DND-41 (cell line): Measurements from ENCODE around the gene FTH1.

Experiments used
- ATAC-seq: fragments of 200-7000 bp; cut with Tn5 transposase; 3 replicates; pipeline ENCODE4 v1.9.1; 2021; ENCODE audit warnings: low read depth; ENCODE audit not compliant: insufficient read depth
- DNase-seq: peaks from one replicate; pipeline ENCODE4 v3.0.0-alpha.2; 2020
- H2AFZ ChIP-seq: 2 replicates; pipeline ENCODE4 v1.6.0; 2012; ENCODE audit warnings: low read depth, low read length
- H3K27ac ChIP-seq: 2 replicates; pipeline ENCODE4 v1.5.1; 2012; ENCODE audit warnings: low read length, inconsistent platforms
- H3K27me3 ChIP-seq: fragments of 200-600 bp; sonication (generic); 2 replicates; pipeline ENCODE4 v1.6.0; 2012; ENCODE audit warnings: low read length, mild to moderate bottlenecking, inconsistent platforms; ENCODE audit not compliant: insufficient read depth, poor library complexity
- H3K36me3 ChIP-seq: 2 replicates; pipeline ENCODE4 v1.5.1; 2012; ENCODE audit warnings: low read length, inconsistent platforms; ENCODE audit not compliant: insufficient read depth
- H3K4me1 ChIP-seq: 2 replicates; pipeline ENCODE4 v1.5.1; 2012; ENCODE audit warnings: mild to moderate bottlenecking, low read length; ENCODE audit not compliant: insufficient read depth
- H3K4me2 ChIP-seq: 2 replicates; pipeline ENCODE4 v1.6.0; 2012; ENCODE audit warnings: mild to moderate bottlenecking, moderate library complexity, low read length, inconsistent platforms; ENCODE audit not compliant: insufficient read depth
- H3K4me3 ChIP-seq, 2 experiments: fragments of 200-600 bp in 1 of 2; shearing (Covaris generic) in 1 of 2; 2 replicates each; pipeline ENCODE4 v1.5.1; 2012 to 2016; ENCODE audit warnings: inconsistent platforms in 2 of 2, low read length in 2 of 2, mild to moderate bottlenecking in 2 of 2, low read depth in 1 of 2, moderate library complexity in 1 of 2
- H3K79me2 ChIP-seq: 2 replicates; pipeline ENCODE4 v1.6.0; 2012; ENCODE audit warnings: low read length, inconsistent platforms; ENCODE audit not compliant: insufficient read depth
- H3K9ac ChIP-seq: 2 replicates; pipeline ENCODE4 v1.6.0; 2012; ENCODE audit warnings: low read depth, mild to moderate bottlenecking, inconsistent platforms, low read length, moderate library complexity
- H3K9me3 ChIP-seq: 2 replicates; pipeline ENCODE4 v1.5.1; 2012; ENCODE audit warnings: low read length, moderate library complexity, mild to moderate bottlenecking, inconsistent platforms; ENCODE audit not compliant: insufficient read depth, severe bottlenecking
- H4K20me1 ChIP-seq: 2 replicates; pipeline ENCODE4 v1.6.0; 2012; ENCODE audit warnings: low read length; ENCODE audit not compliant: insufficient read depth
- EZH2 ChIP-seq: IDR thresholded peaks from 3 replicates; pipeline ENCODE4 v1.6.1; 2012; ENCODE audit warnings: borderline replicate concordance, low read depth, mild to moderate bottlenecking, moderate library complexity, low read length, inconsistent platforms; ENCODE audit not compliant: severe bottlenecking
- TF ChIP-seq, protein P1 (sequence below): IDR thresholded peaks from 2 replicates; pipeline ENCODE4 v1.5.1; 2012; ENCODE audit warnings: borderline replicate concordance, low read length, moderate library complexity, mild to moderate bottlenecking; ENCODE audit not compliant: poor library complexity, severe bottlenecking; ENCODE audit errors: extremely low read depth

FTH1 gene

DNA sequence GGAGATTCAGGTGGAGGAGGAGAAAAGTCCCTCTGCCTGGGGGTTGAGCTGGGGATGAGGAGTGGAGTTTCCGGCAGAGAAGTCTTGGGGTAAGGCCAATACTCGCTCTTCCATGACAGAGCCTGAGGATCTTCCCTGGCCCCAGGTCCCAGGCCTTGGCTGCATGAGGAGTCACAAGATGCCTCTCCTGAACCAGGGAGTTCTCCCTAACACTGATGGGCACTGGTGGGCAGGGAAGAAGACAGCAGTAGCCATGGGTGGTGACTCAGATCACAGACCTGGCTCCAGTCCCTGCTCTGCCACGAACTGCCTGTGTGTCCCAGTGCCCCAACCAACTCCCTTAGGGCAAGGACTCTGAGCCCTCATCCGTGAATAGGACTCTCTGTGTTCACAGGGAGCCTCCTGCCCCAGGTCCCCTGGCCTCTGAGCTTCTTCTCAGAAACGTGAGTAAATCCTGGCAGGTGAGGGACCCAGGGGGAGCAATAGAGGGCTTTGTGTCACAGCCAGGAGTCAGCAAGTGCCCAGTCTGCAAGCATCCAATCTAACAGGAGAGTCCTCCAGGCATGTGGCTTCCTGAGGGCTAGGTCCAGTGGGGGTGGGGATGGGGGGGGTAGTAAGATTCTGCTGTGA is 45.5 kb upstream of the FTH1 start:
- Histone ChIP-seq H3K27ac (no peak overlapping the region), H3K9ac (no peak overlapping the region), H3K4me3 (no peak overlapping the region), H3K9me3 (no peaks in the 10 kb centered on the region), H3K36me3 (no peaks in the 10 kb centered on the region), H4K20me1 (no peaks in the 10 kb centered on the region), H3K4me1 (no peaks in the 10 kb centered on the region), H3K79me2 (no peaks in the 10 kb centered on the region), H3K4me2 (no peak overlapping the region), H3K27me3 (no peaks in the 10 kb centered on the region), H2AFZ (no peak overlapping the region)
- TF ChIP-seq, protein P1, sequence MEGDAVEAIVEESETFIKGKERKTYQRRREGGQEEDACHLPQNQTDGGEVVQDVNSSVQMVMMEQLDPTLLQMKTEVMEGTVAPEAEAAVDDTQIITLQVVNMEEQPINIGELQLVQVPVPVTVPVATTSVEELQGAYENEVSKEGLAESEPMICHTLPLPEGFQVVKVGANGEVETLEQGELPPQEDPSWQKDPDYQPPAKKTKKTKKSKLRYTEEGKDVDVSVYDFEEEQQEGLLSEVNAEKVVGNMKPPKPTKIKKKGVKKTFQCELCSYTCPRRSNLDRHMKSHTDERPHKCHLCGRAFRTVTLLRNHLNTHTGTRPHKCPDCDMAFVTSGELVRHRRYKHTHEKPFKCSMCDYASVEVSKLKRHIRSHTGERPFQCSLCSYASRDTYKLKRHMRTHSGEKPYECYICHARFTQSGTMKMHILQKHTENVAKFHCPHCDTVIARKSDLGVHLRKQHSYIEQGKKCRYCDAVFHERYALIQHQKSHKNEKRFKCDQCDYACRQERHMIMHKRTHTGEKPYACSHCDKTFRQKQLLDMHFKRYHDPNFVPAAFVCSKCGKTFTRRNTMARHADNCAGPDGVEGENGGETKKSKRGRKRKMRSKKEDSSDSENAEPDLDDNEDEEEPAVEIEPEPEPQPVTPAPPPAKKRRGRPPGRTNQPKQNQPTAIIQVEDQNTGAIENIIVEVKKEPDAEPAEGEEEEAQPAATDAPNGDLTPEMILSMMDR = no peak
- TF ChIP-seq EZH2 = no peak
- DNase-seq = no peak
- no peak for ATAC-seq

DNA sequence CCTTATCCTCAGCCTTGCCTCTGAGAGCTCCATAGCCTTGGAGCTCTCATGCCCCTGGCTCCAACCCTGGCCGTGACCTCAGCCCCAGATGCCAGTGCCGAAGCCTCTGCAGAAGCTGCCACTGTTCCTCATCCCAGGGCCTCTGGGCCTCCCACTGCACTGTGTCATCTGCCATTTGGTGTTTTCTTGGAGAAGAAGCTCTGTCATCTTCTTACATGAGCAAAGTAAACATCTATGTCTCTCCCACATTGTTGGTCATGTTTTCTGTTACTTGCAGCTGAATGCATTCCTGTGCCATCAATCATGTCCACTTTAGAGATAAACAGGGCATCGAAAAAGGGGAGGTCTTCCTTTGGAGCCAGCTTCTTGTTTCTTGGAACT is 45.0 kb upstream of the FTH1 start:
- Histone ChIP-seq H3K79me2 (no peaks in the 10 kb centered on the region), H3K4me1 (no peaks in the 10 kb centered on the region), H3K9ac (no peak overlapping the region), H3K36me3 (no peaks in the 10 kb centered on the region), H3K4me3 (no peak overlapping the region), H2AFZ (no peak overlapping the region), H3K27ac (no peak overlapping the region), H3K9me3 (no peaks in the 10 kb centered on the region), H3K4me2 (no peak overlapping the region), H3K27me3 (no peaks in the 10 kb centered on the region), H4K20me1 (no peaks in the 10 kb centered on the region)
- DNase-seq (no peak), ATAC-seq (no peak)
- TF ChIP-seq, protein P1 = no peak
- no peak for TF ChIP-seq EZH2

DNA sequence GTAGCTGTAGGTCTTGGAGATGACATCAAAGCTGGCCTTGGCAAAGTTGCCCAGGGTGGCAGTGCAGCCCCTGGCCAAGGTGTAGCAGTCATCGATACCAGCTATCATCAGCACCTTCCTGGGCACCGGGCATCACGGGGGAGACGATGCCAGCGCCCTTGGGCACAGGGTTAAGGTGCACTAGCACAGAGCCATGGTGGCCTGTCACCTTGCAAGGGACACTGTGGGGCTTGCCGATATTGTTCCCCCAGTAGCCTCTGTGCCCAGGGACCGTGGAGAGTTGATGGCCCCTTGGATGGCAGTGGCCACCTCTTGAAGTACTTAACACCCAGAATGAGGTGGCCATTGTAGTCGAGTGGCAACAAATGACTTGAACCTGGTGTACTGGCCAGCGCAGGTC is 44.4 kb upstream of the FTH1 start:
- Histone ChIP-seq H3K4me1 (no peaks in the 10 kb centered on the region), H3K79me2 (no peaks in the 10 kb centered on the region), H3K9me3 (no peaks in the 10 kb centered on the region), H3K27ac (no peak overlapping the region), H2AFZ (no peak overlapping the region), H3K4me3 (no peak overlapping the region), H3K4me2 (no peak overlapping the region), H3K36me3 (no peaks in the 10 kb centered on the region), H4K20me1 (no peaks in the 10 kb centered on the region), H3K27me3 (no peaks in the 10 kb centered on the region), H3K9ac (no peak overlapping the region)
- TF ChIP-seq, protein P1 = no peak
- no peak for TF ChIP-seq EZH2
- ATAC-seq = no peak
- DNase-seq = no peak
